HCT116 (cell line): ENCODE measurements around the gene LMLN.

Experiments
- CTCF ChIP-seq, 3 experiments: fragments of 200-600 bp in 1 of 3; sonication (generic) in 1 of 3; IDR thresholded peaks in 2 of 3; conservative IDR thresholded peaks in 1 of 3; 2 replicates each; pipeline ENCODE4 v1.5.1; 2012 to 2017; ENCODE audit warnings: low read depth in 2 of 3, low read length in 2 of 3, antibody characterized with exemption in 1 of 3, borderline replicate concordance in 1 of 3, control low read depth in 1 of 3, mild to moderate bottlenecking in 1 of 3, mixed read lengths in 1 of 3, mixed run types in 1 of 3, moderate library complexity in 1 of 3; ENCODE audit not compliant: insufficient read depth in 1 of 3
- EGR1 ChIP-seq: IDR thresholded peaks from 2 replicates; pipeline ENCODE4 v1.6.1; 2012; ENCODE audit warnings: low read depth
- POLR2A ChIP-seq: IDR thresholded peaks from 2 replicates; pipeline ENCODE4 v1.7.0; 2011; ENCODE audit warnings: borderline replicate concordance; ENCODE audit not compliant: insufficient read depth, insufficient read length; ENCODE audit errors: extremely low read depth
- REST ChIP-seq: IDR thresholded peaks from 2 replicates; pipeline ENCODE4 v1.6.1; 2012; ENCODE audit warnings: low read depth

GRCh38 chr3:197961582-197961945 is 1.5 kb downstream of the LMLN start:
- TF ChIP-seq POLR2A (no peak), EGR1 (no peak), REST (no peak), CTCF (IDR thresholded peaks at IDR 0.05 in 2 of 3, conservative IDR thresholded peaks at IDR 0.05 in 1 of 3; ENCODE audit: borderline replicate concordance in 1 of 3, insufficient read depth in 1 of 3, low read depth in 2 of 3, low read length in 2 of 3) (no peak)
